Measurements from ENCODE around the gene SEL1L3. TPM values are rescaled to one million over a fixed set of nuclear protein-coding genes. Genes with fewer than 3 reads are reported as not detected.
"Not testable (repeated sequence)": the region's sequence is repeated elsewhere in the genome, so short reads cannot be mapped to it uniquely, and the experiment has no call there.

SEL1L3 gene
- total RNA-seq, 1 donor from 2014 or later, result 18.3 TPM

DNA sequence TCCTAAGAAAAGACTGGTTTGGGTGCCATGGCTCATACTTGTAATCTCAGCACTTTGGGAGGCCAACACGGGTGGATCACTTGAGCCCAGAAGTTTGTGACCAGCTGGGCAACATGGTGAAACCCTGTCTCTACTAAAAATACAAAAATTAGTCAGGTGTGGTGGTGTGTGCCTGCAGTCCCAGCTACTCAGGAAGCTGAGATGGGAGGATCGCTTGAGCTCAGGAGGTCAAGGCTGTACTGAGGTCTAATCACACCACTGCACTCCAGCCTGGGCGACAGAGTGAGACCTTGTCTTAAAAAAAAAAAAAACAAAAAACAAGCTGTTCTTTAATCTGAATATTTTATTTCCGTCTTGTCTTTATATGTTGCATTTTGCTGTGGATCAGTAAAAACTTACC, 3.6 kb upstream of the SEL1L3 start:
- not testable (repeated sequence) for H3K27me3 ChIP-seq (ENCODE audit: control insufficient read depth in 3 of 3, insufficient read depth in 3 of 3, low read length in 3 of 3); H3K36me3 ChIP-seq (ENCODE audit: control insufficient read depth in 3 of 3, insufficient read depth in 3 of 3, low read length in 3 of 3); H3K4me3 ChIP-seq (ENCODE audit: low read length in 3 of 3); H3K4me1 ChIP-seq (ENCODE audit: control insufficient read depth in 3 of 3, insufficient read depth in 3 of 3, low read length in 3 of 3); H3K9ac ChIP-seq (ENCODE audit: low read depth in 1 of 3, low read length in 3 of 3); H3K9me3 ChIP-seq (ENCODE audit: control insufficient read depth in 3 of 3, low read length in 3 of 3); H3K27ac ChIP-seq (ENCODE audit: low read depth, low read length)

DNA sequence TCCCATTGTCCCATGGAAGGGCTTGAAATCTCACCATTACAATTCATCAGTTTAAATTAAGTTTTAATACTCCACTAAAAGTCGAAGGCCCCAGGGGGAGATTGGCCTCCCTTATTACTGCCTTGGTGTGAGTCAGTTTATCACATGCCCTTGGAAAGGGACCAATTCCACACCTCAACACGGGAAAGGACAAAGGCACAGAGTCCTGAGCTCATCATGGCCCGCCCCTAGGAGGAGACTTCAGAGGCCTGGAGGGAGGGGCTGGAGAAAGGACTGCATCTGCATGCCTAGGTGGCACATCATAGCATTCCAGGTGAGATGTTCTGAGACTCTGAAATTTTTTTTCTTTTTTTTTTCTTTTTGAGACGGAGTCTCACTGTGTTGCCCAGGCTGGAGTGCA, 2.8 kb upstream of the SEL1L3 start:
- Histone ChIP-seq H3K4me1 (ENCODE audit: control insufficient read depth in 3 of 3, insufficient read depth in 3 of 3, low read length in 3 of 3) (peaks cover 0 to 4% (median 3%) of the 10 kb centered on the region in 3 donors), H3K27me3 (ENCODE audit: control insufficient read depth in 3 of 3, insufficient read depth in 3 of 3, low read length in 3 of 3) (peaks cover 0 to 5% (median 4%) of the 10 kb centered on the region in 3 donors), H3K36me3 (ENCODE audit: control insufficient read depth in 3 of 3, insufficient read depth in 3 of 3, low read length in 3 of 3) (no peaks in the 10 kb centered on the region), H3K27ac (ENCODE audit: low read depth, low read length) (no peak overlapping the region), H3K4me3 (ENCODE audit: low read length in 3 of 3) (no peak overlapping the region), H3K9me3 (ENCODE audit: control insufficient read depth in 3 of 3, low read length in 3 of 3) (no peaks in the 10 kb centered on the region), H3K9ac (ENCODE audit: low read depth in 1 of 3, low read length in 3 of 3) (no peak overlapping the region)

DNA sequence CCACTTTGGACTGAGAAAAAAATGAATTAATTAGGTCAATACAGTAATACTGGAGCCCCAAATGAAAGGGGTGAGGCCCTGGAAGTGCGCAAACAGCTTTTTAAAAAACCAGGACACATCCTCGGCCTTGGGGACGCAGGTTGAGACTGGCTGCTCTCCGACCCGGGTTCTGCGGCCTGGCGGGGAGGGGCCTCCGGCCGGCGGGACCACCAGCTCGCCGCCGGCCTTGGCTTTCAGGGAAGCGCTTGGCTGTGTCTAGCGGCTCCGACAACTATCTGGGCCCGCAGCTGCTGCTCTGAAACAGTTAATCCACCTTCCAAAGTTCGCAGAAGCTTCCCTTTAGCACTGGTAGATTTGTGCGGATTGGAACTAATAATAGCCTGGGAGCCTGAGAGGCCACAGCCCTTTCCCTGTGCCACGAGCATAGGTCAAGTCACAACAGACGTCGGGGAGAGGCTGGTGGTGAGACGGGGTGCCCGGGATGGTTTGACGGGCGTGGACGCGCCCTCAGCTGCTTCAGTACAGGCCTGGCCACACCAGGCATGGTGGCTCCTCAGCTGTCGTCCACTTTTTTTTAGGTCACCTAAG, 1.1 kb upstream of the SEL1L3 start:
- Histone ChIP-seq H3K36me3 (ENCODE audit: control insufficient read depth in 3 of 3, insufficient read depth in 3 of 3, low read length in 3 of 3) (no peaks in the 10 kb centered on the region), H3K27ac (ENCODE audit: low read depth, low read length) (no peak overlapping the region), H3K4me1 (ENCODE audit: control insufficient read depth in 3 of 3, insufficient read depth in 3 of 3, low read length in 3 of 3) (peaks cover 3 to 4% (median 4%) of the 10 kb centered on the region in 3 donors), H3K27me3 (ENCODE audit: control insufficient read depth in 3 of 3, insufficient read depth in 3 of 3, low read length in 3 of 3) (peaks cover 0 to 18% (median 7%) of the 10 kb centered on the region in 3 donors), H3K9me3 (ENCODE audit: control insufficient read depth in 3 of 3, low read length in 3 of 3) (no peaks in the 10 kb centered on the region), H3K4me3 (ENCODE audit: low read length in 3 of 3) (peak overlapping the region in 1 of 3 donors; percentile 41), H3K9ac (ENCODE audit: low read depth in 1 of 3, low read length in 3 of 3) (no peak overlapping the region)

DNA sequence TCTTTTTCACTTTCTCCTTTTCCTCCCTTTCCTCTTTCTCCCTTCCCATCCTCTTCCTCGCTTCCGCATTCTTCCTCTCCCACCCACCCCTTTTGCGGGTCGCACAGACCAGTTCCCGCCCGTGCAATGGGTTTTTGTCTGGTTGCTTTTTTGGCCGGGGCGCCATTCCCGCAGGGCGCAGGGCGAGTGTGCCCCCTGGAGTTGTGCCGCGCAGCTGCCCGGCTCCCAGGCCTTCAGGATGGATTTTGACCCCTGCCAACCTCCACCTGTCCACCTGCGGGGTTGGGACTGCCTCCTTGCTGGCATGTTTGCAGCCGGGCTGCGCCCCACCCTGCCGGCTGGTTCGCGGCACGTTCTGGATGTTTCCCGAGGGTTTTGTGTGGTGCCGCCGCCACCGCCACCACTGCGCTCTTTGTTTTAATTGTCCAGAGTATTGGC, 578 bp upstream of the SEL1L3 start:
- no peaks in the 10 kb centered on the region for H3K36me3 ChIP-seq (ENCODE audit: control insufficient read depth in 3 of 3, insufficient read depth in 3 of 3, low read length in 3 of 3)
- H3K9ac ChIP-seq (ENCODE audit: low read depth in 1 of 3, low read length in 3 of 3), result no peak overlapping the region
- peaks cover 0 to 18% (median 7%) of the 10 kb centered on the region in 3 donors for H3K27me3 ChIP-seq (ENCODE audit: control insufficient read depth in 3 of 3, insufficient read depth in 3 of 3, low read length in 3 of 3)
- H3K4me1 ChIP-seq (ENCODE audit: control insufficient read depth in 3 of 3, insufficient read depth in 3 of 3, low read length in 3 of 3), result peaks cover 3 to 4% (median 4%) of the 10 kb centered on the region in 3 donors
- H3K9me3 ChIP-seq (ENCODE audit: control insufficient read depth in 3 of 3, low read length in 3 of 3), result no peaks in the 10 kb centered on the region
- peak overlapping the region in 2 of 3 donors; percentile 41 to 52 for H3K4me3 ChIP-seq (ENCODE audit: low read length in 3 of 3)
- H3K27ac ChIP-seq (ENCODE audit: low read depth, low read length), result no peak overlapping the region

DNA sequence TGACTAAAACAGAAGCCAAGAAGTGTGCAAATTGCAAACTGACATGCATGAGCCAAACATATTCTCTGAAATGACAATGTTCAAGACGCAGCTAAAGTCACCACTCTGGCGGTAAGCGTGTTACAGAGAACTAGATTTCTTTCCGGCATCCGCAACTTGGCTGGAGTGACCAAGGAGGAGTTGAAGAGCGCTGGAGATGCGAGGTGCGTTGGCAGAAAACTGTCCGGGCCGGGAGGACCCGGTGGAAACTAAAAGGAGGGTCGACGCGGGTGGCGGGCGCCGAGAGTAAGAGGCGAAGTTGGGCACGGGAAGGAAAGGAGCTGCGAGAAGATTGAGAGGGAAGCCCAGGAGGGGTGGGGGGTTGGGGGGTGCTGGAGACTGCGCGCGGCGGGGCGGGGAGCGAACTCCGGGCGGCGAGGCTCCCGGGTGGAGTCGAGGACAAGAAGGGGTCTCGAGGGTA, 807 bp downstream of the SEL1L3 start:
- H3K27me3 ChIP-seq (ENCODE audit: control insufficient read depth in 3 of 3, insufficient read depth in 3 of 3, low read length in 3 of 3), result peaks cover 0 to 18% (median 7%) of the 10 kb centered on the region in 3 donors
- no peaks in the 10 kb centered on the region for H3K9me3 ChIP-seq (ENCODE audit: control insufficient read depth in 3 of 3, low read length in 3 of 3)
- H3K27ac ChIP-seq (ENCODE audit: low read depth, low read length), result peak overlapping the region; percentile 30
- H3K9ac ChIP-seq (ENCODE audit: low read depth in 1 of 3, low read length in 3 of 3), result peak overlapping the region in 2 of 3 donors; percentile 64 to 68
- peaks cover 3 to 4% (median 4%) of the 10 kb centered on the region in 3 donors for H3K4me1 ChIP-seq (ENCODE audit: control insufficient read depth in 3 of 3, insufficient read depth in 3 of 3, low read length in 3 of 3)
- H3K36me3 ChIP-seq (ENCODE audit: control insufficient read depth in 3 of 3, insufficient read depth in 3 of 3, low read length in 3 of 3), result no peaks in the 10 kb centered on the region
- peak overlapping the region; percentile 68 to 71 (median 69) for H3K4me3 ChIP-seq (ENCODE audit: low read length in 3 of 3)

DNA sequence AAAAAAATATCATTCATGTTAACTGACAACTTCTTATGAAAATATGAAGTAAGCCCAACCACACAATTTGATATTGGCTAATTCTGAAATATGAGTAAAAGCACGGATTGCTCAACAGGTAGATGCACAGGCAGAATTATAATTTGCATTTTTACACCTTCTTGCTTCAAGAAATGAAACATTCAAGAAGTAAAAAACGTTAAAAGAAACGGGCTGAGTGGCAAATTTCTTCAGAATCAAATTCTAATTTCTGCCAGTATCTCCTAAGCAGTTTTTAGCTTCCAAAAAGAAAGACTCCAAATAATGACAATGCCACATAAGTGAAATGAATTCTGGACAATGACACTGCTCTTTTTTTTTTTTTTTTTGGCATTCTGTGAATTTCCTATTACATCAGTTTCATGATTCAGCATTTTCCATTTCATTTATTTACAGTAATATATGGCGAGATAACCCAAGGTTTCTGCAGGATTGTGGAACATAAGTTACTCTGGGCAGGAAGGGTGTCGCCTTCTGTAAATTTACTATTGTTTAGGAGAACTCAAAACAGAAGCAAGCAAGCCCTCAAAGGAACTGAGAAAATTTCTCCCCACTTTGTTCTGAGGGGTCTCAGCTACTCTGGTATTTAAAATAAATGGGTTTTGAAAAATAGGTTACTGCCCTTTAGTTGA, 1.4 kb downstream of the SEL1L3 start:
- H3K27ac ChIP-seq (ENCODE audit: low read depth, low read length), result peak overlapping the region; percentile 30
- H3K9me3 ChIP-seq (ENCODE audit: control insufficient read depth in 3 of 3, low read length in 3 of 3), result no peaks in the 10 kb centered on the region
- peak overlapping the region in 1 of 3 donors; percentile 40 for H3K9ac ChIP-seq (ENCODE audit: low read depth in 1 of 3, low read length in 3 of 3)
- peaks cover 3 to 4% (median 4%) of the 10 kb centered on the region in 3 donors for H3K4me1 ChIP-seq (ENCODE audit: control insufficient read depth in 3 of 3, insufficient read depth in 3 of 3, low read length in 3 of 3)
- no peaks in the 10 kb centered on the region for H3K36me3 ChIP-seq (ENCODE audit: control insufficient read depth in 3 of 3, insufficient read depth in 3 of 3, low read length in 3 of 3)
- H3K4me3 ChIP-seq (ENCODE audit: low read length in 3 of 3), result peak overlapping the region; percentile 68 to 71 (median 69)
- peaks cover 0 to 18% (median 7%) of the 10 kb centered on the region in 3 donors for H3K27me3 ChIP-seq (ENCODE audit: control insufficient read depth in 3 of 3, insufficient read depth in 3 of 3, low read length in 3 of 3)

DNA sequence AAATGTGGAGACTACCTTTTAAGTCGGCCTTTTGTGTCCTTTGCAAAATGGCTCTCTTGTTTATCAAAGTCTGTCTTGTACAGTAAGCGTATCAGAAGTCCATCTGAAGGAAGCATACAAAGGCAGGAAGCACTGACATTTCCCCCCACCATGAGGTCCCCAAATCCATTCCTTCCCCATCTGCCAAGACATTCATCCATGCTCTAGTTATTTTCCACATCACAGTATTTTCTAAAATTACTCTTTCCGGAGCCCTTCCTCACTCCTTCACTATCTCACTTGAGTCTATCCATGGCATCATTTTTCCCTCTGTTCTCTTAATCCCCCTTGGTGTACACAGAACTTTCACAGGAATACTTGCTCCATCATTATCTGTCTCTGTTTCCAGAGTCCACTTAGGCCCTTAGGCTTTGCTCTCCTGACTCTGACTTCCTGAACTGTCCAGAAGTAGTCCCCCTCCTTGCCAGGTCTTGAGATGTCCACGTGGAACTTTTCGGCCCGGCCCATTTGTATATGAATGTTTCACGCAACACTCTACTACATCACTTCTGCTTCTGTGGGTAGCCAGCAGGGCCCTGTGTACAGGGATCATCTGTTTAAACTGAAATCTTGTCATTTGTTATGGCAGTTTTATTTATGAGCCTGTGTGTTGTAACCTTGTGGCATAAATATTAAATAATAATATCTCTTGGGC, 2.1 kb downstream of the SEL1L3 start:
- no peaks in the 10 kb centered on the region for H3K36me3 ChIP-seq (ENCODE audit: control insufficient read depth in 3 of 3, insufficient read depth in 3 of 3, low read length in 3 of 3)
- peaks cover 0 to 18% (median 7%) of the 10 kb centered on the region in 3 donors for H3K27me3 ChIP-seq (ENCODE audit: control insufficient read depth in 3 of 3, insufficient read depth in 3 of 3, low read length in 3 of 3)
- H3K9ac ChIP-seq (ENCODE audit: low read depth in 1 of 3, low read length in 3 of 3), result no peak overlapping the region
- peaks cover 3 to 4% (median 4%) of the 10 kb centered on the region in 3 donors for H3K4me1 ChIP-seq (ENCODE audit: control insufficient read depth in 3 of 3, insufficient read depth in 3 of 3, low read length in 3 of 3)
- no peaks in the 10 kb centered on the region for H3K9me3 ChIP-seq (ENCODE audit: control insufficient read depth in 3 of 3, low read length in 3 of 3)
- peak overlapping the region; percentile 33 for H3K27ac ChIP-seq (ENCODE audit: low read depth, low read length)
- no peak overlapping the region for H3K4me3 ChIP-seq (ENCODE audit: low read length in 3 of 3)

DNA sequence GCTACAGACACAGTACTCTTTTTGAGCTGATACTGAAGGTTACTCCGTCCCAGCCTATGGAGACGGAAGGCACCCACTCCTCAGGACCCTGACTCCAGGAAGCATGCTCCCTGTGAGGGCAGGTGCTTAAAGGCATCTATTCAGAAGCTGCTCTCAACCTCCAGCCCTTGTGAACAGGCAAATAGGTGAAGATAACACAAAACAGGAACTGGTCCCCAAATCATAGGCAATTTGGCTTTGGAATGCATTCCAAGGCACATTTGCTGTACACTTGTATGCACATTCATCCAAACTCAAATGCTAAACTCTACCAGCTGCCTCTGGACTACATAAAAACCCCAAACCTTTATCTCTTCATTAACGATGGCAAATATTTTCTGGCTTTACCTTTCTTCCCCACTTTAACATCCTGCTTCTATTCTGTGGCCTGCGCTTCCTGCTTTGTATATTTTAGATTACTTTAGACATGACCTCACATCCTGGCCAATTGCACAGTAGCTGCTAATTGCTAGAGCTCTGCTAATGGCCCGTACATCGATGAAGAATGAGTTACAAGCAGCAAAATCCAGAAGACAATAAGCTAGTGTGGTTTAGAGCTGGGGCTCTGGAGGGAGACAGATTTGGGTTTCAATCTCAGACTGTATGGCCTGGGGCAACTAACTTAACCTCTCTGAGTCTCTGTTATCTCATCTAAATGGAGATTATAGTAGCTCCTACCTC, 3.2 kb downstream of the SEL1L3 start:
- Histone ChIP-seq H3K36me3 (ENCODE audit: control insufficient read depth in 3 of 3, insufficient read depth in 3 of 3, low read length in 3 of 3) (no peaks in the 10 kb centered on the region), H3K27me3 (ENCODE audit: control insufficient read depth in 3 of 3, insufficient read depth in 3 of 3, low read length in 3 of 3) (peaks cover 0 to 18% (median 7%) of the 10 kb centered on the region in 3 donors), H3K9me3 (ENCODE audit: control insufficient read depth in 3 of 3, low read length in 3 of 3) (no peaks in the 10 kb centered on the region), H3K4me1 (ENCODE audit: control insufficient read depth in 3 of 3, insufficient read depth in 3 of 3, low read length in 3 of 3) (peaks cover 4 to 7% (median 5%) of the 10 kb centered on the region in 3 donors), H3K9ac (ENCODE audit: low read depth in 1 of 3, low read length in 3 of 3) (no peak overlapping the region), H3K27ac (ENCODE audit: low read depth, low read length) (peak overlapping the region; percentile 33), H3K4me3 (ENCODE audit: low read length in 3 of 3) (no peak overlapping the region)

DNA sequence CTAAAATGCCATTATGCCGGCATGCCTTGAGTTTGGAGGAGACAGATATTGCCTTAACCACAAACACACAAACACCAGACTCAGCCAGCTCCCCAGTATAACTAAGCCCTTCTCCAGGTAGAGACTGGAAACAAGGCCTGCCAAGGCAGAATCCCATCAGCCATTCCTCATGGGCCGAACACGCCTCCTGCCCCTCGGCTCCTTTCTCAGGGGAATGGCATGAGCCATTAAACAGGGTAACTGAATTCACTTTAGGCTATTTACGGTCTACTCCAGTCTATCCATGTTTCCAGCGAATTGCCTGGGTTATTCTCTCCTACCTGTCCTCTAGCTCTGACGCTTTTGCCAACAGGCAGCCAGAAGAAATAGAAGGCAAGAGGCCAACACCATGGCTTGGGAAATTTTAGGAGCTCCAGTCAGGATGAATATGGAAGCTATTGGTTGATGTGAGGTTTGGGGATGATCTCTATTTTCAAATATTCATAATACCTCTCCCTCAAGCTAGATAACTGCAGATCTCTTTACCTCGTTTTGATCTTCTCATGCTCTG, 4.9 kb downstream of the SEL1L3 start:
- peaks cover 4 to 7% (median 5%) of the 10 kb centered on the region in 3 donors for H3K4me1 ChIP-seq (ENCODE audit: control insufficient read depth in 3 of 3, insufficient read depth in 3 of 3, low read length in 3 of 3)
- no peaks in the 10 kb centered on the region for H3K36me3 ChIP-seq (ENCODE audit: control insufficient read depth in 3 of 3, insufficient read depth in 3 of 3, low read length in 3 of 3)
- no peaks in the 10 kb centered on the region for H3K9me3 ChIP-seq (ENCODE audit: control insufficient read depth in 3 of 3, low read length in 3 of 3)
- H3K4me3 ChIP-seq (ENCODE audit: low read length in 3 of 3), result no peak overlapping the region
- peaks cover 0 to 18% (median 7%) of the 10 kb centered on the region in 3 donors for H3K27me3 ChIP-seq (ENCODE audit: control insufficient read depth in 3 of 3, insufficient read depth in 3 of 3, low read length in 3 of 3)
- H3K27ac ChIP-seq (ENCODE audit: low read depth, low read length), result no peak overlapping the region
- no peak overlapping the region for H3K9ac ChIP-seq (ENCODE audit: low read depth in 1 of 3, low read length in 3 of 3)

Data from skeletal muscle tissue (tissue), 4 donors.